ENCODE measurements around the gene SHFL. TPM values are rescaled to one million over a fixed set of nuclear protein-coding genes. Genes with fewer than 3 reads are reported as not detected.

SHFL gene
- total RNA-seq, 1 experiment from 2014 or later = 17.4 TPM

DNA sequence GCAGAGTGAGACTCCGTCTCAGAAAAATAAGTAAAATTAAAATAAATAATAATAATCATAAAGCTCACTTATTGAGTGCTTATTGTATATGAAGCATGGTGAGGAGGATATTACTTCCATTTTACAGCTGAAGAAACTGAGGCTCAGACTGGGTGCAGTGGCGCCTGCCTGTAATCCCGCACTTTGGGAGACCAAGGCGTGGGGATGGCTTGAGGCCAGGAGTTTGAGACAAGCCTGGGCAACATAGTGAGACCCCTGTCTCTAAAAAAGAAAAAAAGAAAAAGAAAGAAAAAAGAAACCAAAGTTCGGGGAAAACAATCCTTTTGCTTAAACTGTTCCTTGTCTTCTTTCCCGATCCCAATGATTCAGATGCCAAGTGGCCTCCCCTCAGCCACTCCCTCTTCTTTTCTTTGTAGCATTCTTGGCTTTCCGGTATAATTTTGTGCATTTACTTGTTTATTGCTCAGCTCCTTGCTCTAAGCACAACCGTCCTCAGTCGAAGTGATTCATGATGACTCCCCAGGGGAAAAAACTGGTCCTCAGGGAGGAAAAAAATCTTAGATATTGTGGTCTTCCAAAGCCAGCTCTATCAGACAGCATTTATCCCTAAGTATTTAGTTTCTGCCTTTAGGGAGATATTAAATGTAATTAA, 34.5 kb downstream of the SHFL start:
- ChIA-PET POLR2A (no interaction called here), CTCF (no interaction called here)
- Histone ChIP-seq H3K4me3 (ENCODE audit: low read depth in 2 of 2, low read length in 2 of 2) (no peak overlapping the region), H3K4me1 (ENCODE audit: control insufficient read depth, insufficient read depth, low read length) (no peaks in the 10 kb centered on the region; the same call in 1 of the 2 replicates), H3K36me3 (ENCODE audit: control insufficient read depth, insufficient read depth, low read length) (peaks cover 3% of the 10 kb centered on the region; the same call in 1 of the 2 replicates), H3K27ac (ENCODE audit: low read length) (no peak overlapping the region), H3K9me3 (ENCODE audit: control insufficient read depth, insufficient read depth, low read depth, low read length) (no peaks in the 10 kb centered on the region), H3K27me3 (ENCODE audit: control insufficient read depth, insufficient read depth, low read length) (no peaks in the 10 kb centered on the region)
- intact Hi-C loops (cut with micrococcal nuclease; ENCODE audit: unreplicated experiment) (loop anchor here (5.0 kb wide), 1 partner anchor 132 kb away; the partner anchor contains the start of gene MRPL4), in situ Hi-C loops (cut with HindIII; ENCODE audit: low pct_unique_long_range_greater_than_20kb, low sequenced_read_pairs) (no loop called here)
- DNase-seq (ENCODE audit: low read depth, low spot score) (no peak), ATAC-seq (no peak)
- TF ChIP-seq SIN3A (IDR thresholded peaks at IDR 0.05; ENCODE audit: borderline replicate concordance, insufficient read depth, low read depth, low read length) (no peak), POLR2AphosphoS5 (IDR thresholded peaks at IDR 0.05; ENCODE audit: low read depth, low read length) (no peak), TCF7L2 (IDR thresholded peaks at IDR 0.05; ENCODE audit: low read depth, low read length) (no peak)
- TF ChIP-seq, protein P1, sequence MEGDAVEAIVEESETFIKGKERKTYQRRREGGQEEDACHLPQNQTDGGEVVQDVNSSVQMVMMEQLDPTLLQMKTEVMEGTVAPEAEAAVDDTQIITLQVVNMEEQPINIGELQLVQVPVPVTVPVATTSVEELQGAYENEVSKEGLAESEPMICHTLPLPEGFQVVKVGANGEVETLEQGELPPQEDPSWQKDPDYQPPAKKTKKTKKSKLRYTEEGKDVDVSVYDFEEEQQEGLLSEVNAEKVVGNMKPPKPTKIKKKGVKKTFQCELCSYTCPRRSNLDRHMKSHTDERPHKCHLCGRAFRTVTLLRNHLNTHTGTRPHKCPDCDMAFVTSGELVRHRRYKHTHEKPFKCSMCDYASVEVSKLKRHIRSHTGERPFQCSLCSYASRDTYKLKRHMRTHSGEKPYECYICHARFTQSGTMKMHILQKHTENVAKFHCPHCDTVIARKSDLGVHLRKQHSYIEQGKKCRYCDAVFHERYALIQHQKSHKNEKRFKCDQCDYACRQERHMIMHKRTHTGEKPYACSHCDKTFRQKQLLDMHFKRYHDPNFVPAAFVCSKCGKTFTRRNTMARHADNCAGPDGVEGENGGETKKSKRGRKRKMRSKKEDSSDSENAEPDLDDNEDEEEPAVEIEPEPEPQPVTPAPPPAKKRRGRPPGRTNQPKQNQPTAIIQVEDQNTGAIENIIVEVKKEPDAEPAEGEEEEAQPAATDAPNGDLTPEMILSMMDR (IDR thresholded peaks at IDR 0.05) = no peak
- TF ChIP-seq, protein P2, sequence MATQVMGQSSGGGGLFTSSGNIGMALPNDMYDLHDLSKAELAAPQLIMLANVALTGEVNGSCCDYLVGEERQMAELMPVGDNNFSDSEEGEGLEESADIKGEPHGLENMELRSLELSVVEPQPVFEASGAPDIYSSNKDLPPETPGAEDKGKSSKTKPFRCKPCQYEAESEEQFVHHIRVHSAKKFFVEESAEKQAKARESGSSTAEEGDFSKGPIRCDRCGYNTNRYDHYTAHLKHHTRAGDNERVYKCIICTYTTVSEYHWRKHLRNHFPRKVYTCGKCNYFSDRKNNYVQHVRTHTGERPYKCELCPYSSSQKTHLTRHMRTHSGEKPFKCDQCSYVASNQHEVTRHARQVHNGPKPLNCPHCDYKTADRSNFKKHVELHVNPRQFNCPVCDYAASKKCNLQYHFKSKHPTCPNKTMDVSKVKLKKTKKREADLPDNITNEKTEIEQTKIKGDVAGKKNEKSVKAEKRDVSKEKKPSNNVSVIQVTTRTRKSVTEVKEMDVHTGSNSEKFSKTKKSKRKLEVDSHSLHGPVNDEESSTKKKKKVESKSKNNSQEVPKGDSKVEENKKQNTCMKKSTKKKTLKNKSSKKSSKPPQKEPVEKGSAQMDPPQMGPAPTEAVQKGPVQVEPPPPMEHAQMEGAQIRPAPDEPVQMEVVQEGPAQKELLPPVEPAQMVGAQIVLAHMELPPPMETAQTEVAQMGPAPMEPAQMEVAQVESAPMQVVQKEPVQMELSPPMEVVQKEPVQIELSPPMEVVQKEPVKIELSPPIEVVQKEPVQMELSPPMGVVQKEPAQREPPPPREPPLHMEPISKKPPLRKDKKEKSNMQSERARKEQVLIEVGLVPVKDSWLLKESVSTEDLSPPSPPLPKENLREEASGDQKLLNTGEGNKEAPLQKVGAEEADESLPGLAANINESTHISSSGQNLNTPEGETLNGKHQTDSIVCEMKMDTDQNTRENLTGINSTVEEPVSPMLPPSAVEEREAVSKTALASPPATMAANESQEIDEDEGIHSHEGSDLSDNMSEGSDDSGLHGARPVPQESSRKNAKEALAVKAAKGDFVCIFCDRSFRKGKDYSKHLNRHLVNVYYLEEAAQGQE (IDR thresholded peaks at IDR 0.05; ENCODE audit: insufficient read depth in 1 of 2, low read depth in 2 of 2, low read length in 1 of 2) = no peak
- no TSS peak for BruUV-seq (replicated peaks)

DNA sequence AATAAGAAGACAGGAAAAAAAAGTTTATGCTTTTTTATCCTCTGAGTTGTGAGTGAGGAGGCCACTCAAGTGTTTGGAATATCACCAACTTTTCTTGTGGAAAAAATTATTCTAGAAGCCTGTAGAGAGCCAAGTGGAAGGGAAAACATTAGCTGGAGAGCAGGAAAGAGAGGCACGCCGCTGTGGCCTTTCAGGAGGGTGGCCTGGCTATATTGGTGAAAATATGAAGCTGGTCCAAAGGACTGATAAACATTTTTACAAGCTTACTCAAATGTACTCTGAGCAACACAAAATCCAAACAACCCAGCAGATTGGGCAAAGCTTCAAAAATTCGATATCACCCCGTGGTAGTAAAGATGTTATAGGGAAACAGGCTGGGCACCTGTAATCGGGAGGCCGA, 35.9 kb downstream of the SHFL start:
- no TSS peak for BruUV-seq (replicated peaks)
- intact Hi-C loops (cut with micrococcal nuclease; ENCODE audit: unreplicated experiment) = loop anchor here (5.0 kb wide), 1 partner anchor 130 kb away; the partner anchor contains the start of gene MRPL4
- no peaks in the 10 kb centered on the region; the same call in 1 of the 2 replicates for H3K4me1 ChIP-seq (ENCODE audit: control insufficient read depth, insufficient read depth, low read length)
- DNase-seq (ENCODE audit: low read depth, low spot score) (no peak), ATAC-seq (no peak)
- POLR2A ChIA-PET = no interaction called here
- H3K36me3 ChIP-seq (ENCODE audit: control insufficient read depth, insufficient read depth, low read length) = peaks cover 3% of the 10 kb centered on the region; the same call in 1 of the 2 replicates
- no peak overlapping the region for H3K27ac ChIP-seq (ENCODE audit: low read length)
- TF ChIP-seq, protein P2 (IDR thresholded peaks at IDR 0.05; ENCODE audit: insufficient read depth in 1 of 2, low read depth in 2 of 2, low read length in 1 of 2) = no peak
- TF ChIP-seq TCF7L2 (IDR thresholded peaks at IDR 0.05; ENCODE audit: low read depth, low read length) (no peak), POLR2AphosphoS5 (IDR thresholded peaks at IDR 0.05; ENCODE audit: low read depth, low read length) (no peak), SIN3A (IDR thresholded peaks at IDR 0.05; ENCODE audit: borderline replicate concordance, insufficient read depth, low read depth, low read length) (no peak)
- TF ChIP-seq, protein P1 (IDR thresholded peaks at IDR 0.05) = no peak
- in situ Hi-C loops (cut with HindIII; ENCODE audit: low pct_unique_long_range_greater_than_20kb, low sequenced_read_pairs) = no loop called here
- CTCF ChIA-PET = interaction anchor here (0.5 to 0.9 kb wide), 3 partner anchors 22 to 190 kb away, joined by 4 to 10 read pairs (median 5); no protein-coding TSS in a partner anchor
- no peak overlapping the region for H3K4me3 ChIP-seq (ENCODE audit: low read depth in 2 of 2, low read length in 2 of 2)
- no peaks in the 10 kb centered on the region for H3K27me3 ChIP-seq (ENCODE audit: control insufficient read depth, insufficient read depth, low read length)
- no peaks in the 10 kb centered on the region for H3K9me3 ChIP-seq (ENCODE audit: control insufficient read depth, insufficient read depth, low read depth, low read length)
